HepG2 (cell line): ENCODE data around the gene ABCG4. TPM values are rescaled to one million over a fixed set of nuclear protein-coding genes. Genes with fewer than 3 reads are reported as not detected.

Experiments
- ARNT2 ChIP-seq: sonication (generic); formaldehyde crosslinking; IDR thresholded peaks from 2 replicates; pipeline ENCODE4 v1.8.0; 2022; ENCODE audit warnings: mild to moderate bottlenecking, low read depth, missing genetic modification reagents, moderate library complexity
- ATF2 ChIP-seq: sonication (generic); formaldehyde crosslinking; IDR thresholded peaks from 2 replicates; pipeline ENCODE4 v1.4.0; 2020; ENCODE audit warnings: missing genetic modification reagents
- EP300 ChIP-seq, 3 experiments: sonication (generic) in 1 of 3; formaldehyde crosslinking in 1 of 3; IDR thresholded peaks; 2 replicates each; pipeline versions ENCODE4 v1.5.1 to v1.6.1; 2011 to 2020; ENCODE audit warnings: low read depth in 2 of 3, low read length in 2 of 3, borderline replicate concordance in 1 of 3, improper control_type of control experiment in 1 of 3, mild to moderate bottlenecking in 1 of 3, missing genetic modification reagents in 1 of 3, moderate library complexity in 1 of 3
- GATAD1 ChIP-seq: IDR thresholded peaks from 2 replicates; pipeline ENCODE4 v1.6.1; 2016; ENCODE audit warnings: missing genetic modification reagents, missing compliant biosample characterization
- HBP1 ChIP-seq: IDR thresholded peaks from 2 replicates; pipeline ENCODE4 v1.6.1; 2016; ENCODE audit warnings: low read depth, control low read depth
- HDAC1 ChIP-seq: sonication (generic); formaldehyde crosslinking; IDR thresholded peaks from 2 replicates; pipeline ENCODE4 v1.5.1; 2020; ENCODE audit warnings: mild to moderate bottlenecking, missing genetic modification reagents
- NR2C2 ChIP-seq: sonication (generic); formaldehyde crosslinking; IDR thresholded peaks from 2 replicates; pipeline ENCODE4 v1.4.0; 2020; ENCODE audit warnings: missing genetic modification reagents, mild to moderate bottlenecking, moderate library complexity, borderline replicate concordance
- NR2F1 ChIP-seq, 2 experiments: fragments of 450-650 bp in 1 of 2; formaldehyde crosslinking in 1 of 2; IDR thresholded peaks; 2 replicates each; pipeline versions ENCODE4 v1.5.0 to v1.6.1; 2016 to 2020; ENCODE audit warnings: mild to moderate bottlenecking in 1 of 2, missing compliant biosample characterization in 1 of 2, missing genetic modification reagents in 1 of 2, moderate library complexity in 1 of 2
- PRMT3 ChIP-seq: sonication (generic); formaldehyde crosslinking; IDR thresholded peaks from 2 replicates; pipeline ENCODE4 v1.8.1; 2022; ENCODE audit warnings: low read depth, mild to moderate bottlenecking, moderate library complexity, missing genetic modification reagents, borderline replicate concordance
- RFXAP ChIP-seq: sonication (generic); formaldehyde crosslinking; IDR thresholded peaks from 2 replicates; pipeline ENCODE4 v1.4.0; 2020; ENCODE audit warnings: missing genetic modification reagents, borderline replicate concordance
- SALL1 ChIP-seq: sonication (generic); formaldehyde crosslinking; IDR thresholded peaks from 2 replicates; pipeline ENCODE4 v1.8.0; 2022; ENCODE audit warnings: mild to moderate bottlenecking, missing genetic modification reagents
- THAP7 ChIP-seq: sonication (generic); formaldehyde crosslinking; IDR thresholded peaks from 2 replicates; pipeline ENCODE4 v1.8.1; 2023; ENCODE audit warnings: mild to moderate bottlenecking, missing genetic modification reagents
- YEATS4 ChIP-seq: sonication (generic); formaldehyde crosslinking; IDR thresholded peaks from 2 replicates; pipeline ENCODE4 v1.4.0; 2020; ENCODE audit warnings: missing genetic modification reagents, borderline replicate concordance
- ZMAT3 ChIP-seq: sonication (generic); formaldehyde crosslinking; conservative IDR thresholded peaks from 2 replicates; pipeline ENCODE4 v1.7.0; 2021; ENCODE audit warnings: missing genetic modification reagents
- ZNF142 ChIP-seq: sonication (generic); formaldehyde crosslinking; IDR thresholded peaks from 2 replicates; pipeline ENCODE4 v1.4.0; 2020; ENCODE audit warnings: missing genetic modification reagents
- ZNF17 ChIP-seq: sonication (generic); formaldehyde crosslinking; IDR thresholded peaks from 2 replicates; pipeline ENCODE4 v1.5.0; 2020; ENCODE audit warnings: mild to moderate bottlenecking, missing genetic modification reagents
- ZNF678 ChIP-seq: sonication (generic); formaldehyde crosslinking; IDR thresholded peaks from 2 replicates; pipeline ENCODE4 v1.4.0; 2020; ENCODE audit warnings: mild to moderate bottlenecking, missing genetic modification reagents
- ZNF777 ChIP-seq: sonication (generic); formaldehyde crosslinking; IDR thresholded peaks from 2 replicates; pipeline ENCODE4 v1.4.0; 2020; ENCODE audit warnings: missing genetic modification reagents
- ZSCAN21 ChIP-seq: sonication (generic); formaldehyde crosslinking; IDR thresholded peaks from 2 replicates; pipeline ENCODE4 v1.8.0; 2022; ENCODE audit warnings: mild to moderate bottlenecking, missing genetic modification reagents, moderate library complexity, borderline replicate concordance
- polyA plus RNA-seq, 8 experiments: library from polyadenylated mRNA; depleted of rRNA in 3 of 8; stranded (reverse) in 7 of 8; unstranded in 1 of 8; fragments of >200 nt; fragmentation: Illumina TruSeq in 4 of 8; extraction: Trizol in 4 of 8; gene quantifications; 2 replicates each; pipeline versions ENCODE4 v1.2.1 to v1.2.3, GENCODE V29; 2011 to 2016; ENCODE audit warnings: low read depth in 4 of 8, missing spikeins in 1 of 8, mixed read lengths in 1 of 8; ENCODE audit not compliant: insufficient read depth in 1 of 8
- total RNA-seq, 5 experiments: library from RNA; depleted of rRNA; stranded (reverse); fragments of >200 nt; fragmentation: Illumina TruSeq; extraction: Trizol; gene quantifications; 2 replicates each; pipeline ENCODE4 v1.2.3, GENCODE V29; 2016; ENCODE audit warnings: low read depth in 1 of 5

ABCG4 gene
- total and polyA plus RNA-seq, 2 of the 13 experiments (the other 11 are each of a cell fraction or from before 2014, with no cell fraction given): not detected

- TF ChIP-seq ZNF142 (CRISPR knock-in tag): 0 out of 2 replicates have a peak, but pooled peaks have one; percentile 29
- no peak for TF ChIP-seq ZMAT3
- TF ChIP-seq RFXAP (CRISPR knock-in tag): peak; percentile 47; the same call in 1 of the 2 replicates
- TF ChIP-seq THAP7 (CRISPR knock-in tag): no peak
- TF ChIP-seq ARNT2 (CRISPR knock-in tag): 0 out of 2 replicates have a peak, but pooled peaks have one; percentile 40
- peak; percentile 88 for TF ChIP-seq GATAD1 (CRISPR knock-in tag)
- peak; percentile 93 for TF ChIP-seq NR2C2
- peak; percentile 86 for TF ChIP-seq HBP1 (CRISPR knock-in tag)
- no peak for TF ChIP-seq ZNF17 (CRISPR knock-in tag)
- TF ChIP-seq ZNF777 (CRISPR knock-in tag): peak; percentile 62; the same call in 1 of the 2 replicates
- TF ChIP-seq HDAC1 (CRISPR knock-in tag): peak; percentile 73; the same call in 1 of the 2 replicates
- no peak for TF ChIP-seq EP300 (IDR thresholded peaks at IDR 0.05; ENCODE audit: low read depth in 2 of 2, low read length in 2 of 2)
- 0 out of 2 replicates have a peak, but pooled peaks have one; percentile 18 for TF ChIP-seq EP300 (CRISPR knock-in tag; IDR thresholded peaks at IDR 0.05; ENCODE audit: borderline replicate concordance)
- TF ChIP-seq ATF2 (CRISPR knock-in tag): peak; percentile 40; the same call in 1 of the 2 replicates
- TF ChIP-seq ZNF678: no peak
- peak; percentile 35; the same call in 1 of the 2 replicates for TF ChIP-seq SALL1 (CRISPR knock-in tag)
- no peak; the same call in 1 of the 2 replicates for TF ChIP-seq PRMT3
- peak; percentile 78 for TF ChIP-seq YEATS4
- peak; percentile 71 for TF ChIP-seq ZSCAN21 (CRISPR knock-in tag)
- TF ChIP-seq NR2F1 (CRISPR knock-in tag; IDR thresholded peaks at IDR 0.05): peak in 1 of 2 experiments; percentile 45; a peak in 1 of 4 replicates
Observed at GRCh38 chr11:119101759-119102423, 47.0 kb upstream of the ABCG4 start, which contains the start of gene DPAGT1 (continued).
